ENCODE results near the gene MED10.
"Not testable (repeated sequence)": the region's sequence is repeated elsewhere in the genome, so short reads cannot be mapped to it uniquely, and the experiment has no call there.

The MED10 gene

GRCh38 chr5:6372251-6373080 is 5.9 kb downstream of the MED10 start:
- DNase-seq: no peak

DNA sequence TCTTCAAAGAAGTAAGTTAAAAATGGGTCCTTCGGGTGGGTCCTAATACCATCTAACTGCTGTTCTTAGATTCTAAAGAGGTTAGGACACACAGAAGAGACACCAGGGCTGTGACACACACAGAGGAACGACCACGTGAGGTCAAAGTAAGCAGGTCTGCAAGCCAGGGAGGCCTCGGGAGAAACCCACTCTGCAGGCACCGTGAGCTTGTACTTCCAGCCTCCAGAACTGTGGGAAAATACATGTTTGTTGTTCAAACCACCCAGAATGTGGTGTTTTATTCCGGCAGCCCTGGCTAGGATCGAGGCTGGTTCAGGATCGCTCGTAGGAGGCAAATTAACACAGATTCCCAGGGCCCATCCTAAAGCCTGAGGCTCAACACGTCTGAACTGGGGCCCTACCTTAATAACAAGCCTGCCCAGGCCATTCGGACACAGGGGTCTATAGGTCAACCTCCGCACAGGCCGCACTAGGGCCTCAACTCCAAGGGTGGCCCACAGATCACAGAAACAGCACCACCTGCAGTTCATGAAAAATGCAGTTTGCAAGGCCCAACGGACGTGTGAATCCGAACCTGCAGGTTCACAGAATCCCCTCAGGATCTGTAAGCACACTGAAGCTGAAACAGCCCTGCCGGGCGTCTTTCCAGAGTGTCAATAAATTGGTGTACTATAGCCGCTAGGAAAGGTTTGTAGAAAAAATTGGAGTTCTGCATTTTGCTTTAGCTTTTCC is 7.1 kb downstream of the MED10 start:
- DNase-seq: no peak

DNA sequence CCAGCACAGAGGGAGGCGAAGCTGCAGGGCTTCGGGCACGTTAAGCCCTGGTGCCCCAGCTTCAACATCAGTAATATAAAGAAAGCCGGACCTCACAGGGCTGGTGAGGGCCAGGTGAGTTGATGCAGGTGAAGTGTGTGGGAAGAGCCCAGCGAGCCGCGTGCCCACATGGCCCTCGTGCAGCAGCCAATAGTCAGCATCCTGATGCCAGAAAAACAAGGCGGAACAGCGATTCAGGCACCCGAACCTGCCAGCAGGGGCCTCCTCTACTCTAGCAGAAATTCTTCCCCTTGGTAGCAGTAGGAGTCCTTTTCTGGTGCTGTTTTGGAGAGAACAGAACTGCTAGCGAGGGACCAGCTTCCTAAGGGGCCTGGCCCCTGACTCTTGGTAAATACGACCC is 7.8 kb downstream of the MED10 start:
- no peak for DNase-seq

DNA sequence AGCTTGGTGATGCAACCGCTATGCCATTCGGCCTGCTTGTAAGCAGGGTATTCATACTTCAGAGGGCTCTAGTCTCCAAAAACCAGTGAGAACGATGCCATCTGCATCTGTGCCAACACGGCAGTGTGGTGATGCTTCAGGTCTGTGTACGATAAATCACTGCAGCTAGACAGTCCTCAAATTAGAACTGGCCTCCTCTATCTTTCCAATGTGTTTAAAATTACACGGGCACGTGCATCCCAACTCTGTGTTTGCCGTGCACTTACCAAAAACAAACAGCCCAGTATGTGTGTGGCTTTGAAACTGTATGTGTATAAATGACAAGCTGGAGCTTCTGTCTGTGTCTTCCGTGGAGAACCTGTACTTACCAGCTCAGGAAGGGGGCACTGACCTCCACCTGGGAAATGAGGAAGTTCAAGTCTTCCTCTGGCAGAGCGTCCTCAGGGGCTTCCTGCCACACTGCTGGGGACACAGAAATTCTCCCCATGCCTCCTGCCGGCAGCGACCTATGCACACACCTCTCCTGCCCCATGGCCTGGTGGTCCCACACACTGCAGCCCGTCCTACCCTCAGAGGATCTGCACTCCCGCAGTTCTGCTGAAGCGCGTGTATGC is 12.3 kb downstream of the MED10 start:
- no peak for DNase-seq

GRCh38 chr5:6365142-6365976 is 13.0 kb downstream of the MED10 start:
- DNase-seq: no peak

DNA sequence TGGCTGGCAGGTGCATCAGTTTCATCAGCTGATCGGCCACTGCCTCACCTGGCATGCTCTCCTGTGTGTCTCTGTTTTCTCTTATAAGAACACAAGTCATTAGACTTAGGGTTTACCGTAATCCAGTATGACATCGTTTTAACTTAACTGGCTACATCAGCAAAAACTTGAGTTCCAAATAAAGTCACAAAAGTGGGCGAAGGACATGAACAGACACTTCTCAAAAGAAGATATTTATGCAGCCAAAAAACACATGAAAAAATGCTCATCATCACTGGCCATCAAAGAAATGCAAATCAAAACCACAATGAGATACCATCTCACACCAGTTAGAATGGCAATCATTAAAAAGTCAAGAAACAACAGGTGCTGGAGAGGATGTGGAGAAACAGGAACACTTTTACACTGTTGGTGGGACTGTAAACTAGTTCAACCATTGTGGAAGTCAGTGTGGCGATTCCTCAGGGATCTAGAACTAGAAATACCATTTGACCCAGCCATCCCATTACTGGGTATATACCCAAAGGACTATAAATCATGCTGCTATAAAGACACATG is 14.8 kb downstream of the MED10 start:
- DNase-seq: not testable (repeated sequence)

DNA sequence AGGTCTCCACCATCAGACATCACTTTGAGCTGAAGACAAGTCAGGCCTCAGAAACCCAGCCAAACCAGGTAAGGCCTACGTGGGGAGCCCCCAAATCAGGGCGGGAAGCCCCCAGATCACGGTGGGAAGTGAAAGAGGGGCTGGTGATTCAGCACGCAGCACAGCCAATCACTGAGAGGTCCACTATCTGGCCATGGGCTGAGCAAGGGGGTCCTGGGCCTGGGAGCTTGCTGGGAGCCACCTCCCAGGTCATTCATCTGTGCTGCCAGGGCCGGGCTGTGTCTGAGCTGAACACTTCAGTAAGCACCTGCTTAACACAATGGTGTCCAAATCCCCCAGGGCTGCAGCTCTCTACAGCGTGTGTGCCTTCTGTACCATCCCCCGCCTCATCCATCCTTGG is 15.5 kb downstream of the MED10 start:
- DNase-seq: no peak

DNA sequence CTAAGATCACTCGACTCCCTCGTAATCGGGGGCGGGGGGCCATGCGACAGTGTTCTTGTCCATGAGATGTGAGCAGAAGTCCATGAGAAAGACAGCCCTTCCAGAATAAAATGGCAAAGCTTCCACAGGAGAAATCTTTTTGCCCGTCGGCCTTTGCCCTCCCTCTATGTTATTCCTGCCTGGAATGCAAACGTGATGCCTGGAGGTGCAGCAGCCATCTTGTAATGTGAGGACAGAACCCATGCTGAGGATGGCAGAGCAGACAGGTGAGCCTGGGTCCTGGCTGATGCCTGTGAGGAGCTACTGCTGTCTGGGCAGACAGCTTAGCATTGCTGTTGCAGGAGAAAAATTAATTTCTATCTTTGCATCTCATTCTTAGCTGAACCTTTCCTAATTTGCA is 17.2 kb downstream of the MED10 start:
- no peak for DNase-seq

DNA sequence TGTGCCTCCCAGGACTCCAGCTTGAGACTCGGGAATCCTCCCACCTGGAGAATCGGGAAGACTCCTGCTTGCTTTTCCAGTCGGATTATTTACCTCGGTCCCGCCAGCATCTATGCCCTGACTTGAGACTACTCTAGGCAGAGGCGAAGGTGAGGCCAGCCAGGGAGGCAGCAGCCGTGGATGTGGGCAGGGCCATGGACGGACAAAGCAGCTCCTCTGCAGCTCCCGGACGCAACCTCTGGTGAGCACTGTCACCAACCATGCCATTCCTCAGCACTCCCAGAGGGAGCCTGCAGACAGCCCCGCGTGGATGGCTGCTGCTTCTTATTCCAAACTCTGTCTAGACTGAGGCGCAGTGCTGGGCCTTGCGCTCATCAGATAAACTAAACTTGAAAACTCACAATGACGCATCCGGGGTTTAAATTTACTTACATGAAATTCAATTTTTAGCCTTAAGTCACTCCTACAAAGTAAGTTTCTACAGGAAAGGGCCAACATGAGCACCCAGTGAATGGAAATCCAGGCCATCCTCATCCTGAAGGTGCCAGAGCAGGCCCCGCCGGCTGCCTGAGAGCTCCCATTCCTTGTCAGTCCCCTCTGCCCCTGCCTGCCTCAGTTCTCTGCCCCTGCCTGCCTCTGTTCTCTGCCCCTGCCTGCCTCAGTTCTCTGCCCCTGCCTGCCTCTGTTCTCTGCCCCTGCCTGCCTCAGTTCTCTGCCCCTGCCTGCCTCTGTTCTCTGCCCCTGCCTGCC is 17.8 kb downstream of the MED10 start:
- no peak for DNase-seq

- DNase-seq: peak; percentile 23
Measured at GRCh38 chr5:6359555-6360322, 18.6 kb downstream of the MED10 start.

GRCh38 chr5:6358434-6358820 is 19.9 kb downstream of the MED10 start:
- no peak for DNase-seq

- DNase-seq: not testable (repeated sequence)
Measured at GRCh38 chr5:6357817-6358433, 20.4 kb downstream of the MED10 start.

DNA sequence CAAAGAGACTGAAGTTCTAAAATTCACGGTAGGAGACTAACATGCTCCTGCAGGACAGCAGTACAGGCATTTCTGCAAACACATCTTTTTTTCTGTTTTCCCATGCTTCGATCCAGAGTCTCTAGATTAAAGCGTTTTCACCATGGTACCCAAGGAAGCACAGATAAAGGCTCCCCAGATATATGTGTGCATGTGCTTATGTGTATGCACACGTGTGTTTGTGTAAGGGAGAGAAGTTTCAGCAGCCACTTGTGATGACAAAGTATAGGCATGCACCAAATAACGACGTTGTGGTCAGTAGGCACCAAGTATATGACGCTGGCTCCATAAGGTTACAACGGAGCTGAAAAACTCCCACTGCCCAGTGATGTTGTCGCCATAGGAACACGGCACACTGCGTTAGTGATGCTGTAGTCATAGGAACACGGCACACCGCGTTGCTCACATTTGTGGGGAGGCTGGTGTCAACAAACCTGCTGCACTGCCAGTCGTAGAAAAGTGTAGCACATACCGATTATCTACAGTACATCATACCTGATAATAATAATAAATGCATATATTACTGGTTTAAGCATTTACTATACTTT is 21.7 kb downstream of the MED10 start:
- no peak for DNase-seq

- DNase-seq: no peak
Measured at GRCh38 chr5:6355294-6355693, 23.1 kb downstream of the MED10 start.

- DNase-seq: no peak
Measured at GRCh38 chr5:6354848-6355247, 23.5 kb downstream of the MED10 start.

DNA sequence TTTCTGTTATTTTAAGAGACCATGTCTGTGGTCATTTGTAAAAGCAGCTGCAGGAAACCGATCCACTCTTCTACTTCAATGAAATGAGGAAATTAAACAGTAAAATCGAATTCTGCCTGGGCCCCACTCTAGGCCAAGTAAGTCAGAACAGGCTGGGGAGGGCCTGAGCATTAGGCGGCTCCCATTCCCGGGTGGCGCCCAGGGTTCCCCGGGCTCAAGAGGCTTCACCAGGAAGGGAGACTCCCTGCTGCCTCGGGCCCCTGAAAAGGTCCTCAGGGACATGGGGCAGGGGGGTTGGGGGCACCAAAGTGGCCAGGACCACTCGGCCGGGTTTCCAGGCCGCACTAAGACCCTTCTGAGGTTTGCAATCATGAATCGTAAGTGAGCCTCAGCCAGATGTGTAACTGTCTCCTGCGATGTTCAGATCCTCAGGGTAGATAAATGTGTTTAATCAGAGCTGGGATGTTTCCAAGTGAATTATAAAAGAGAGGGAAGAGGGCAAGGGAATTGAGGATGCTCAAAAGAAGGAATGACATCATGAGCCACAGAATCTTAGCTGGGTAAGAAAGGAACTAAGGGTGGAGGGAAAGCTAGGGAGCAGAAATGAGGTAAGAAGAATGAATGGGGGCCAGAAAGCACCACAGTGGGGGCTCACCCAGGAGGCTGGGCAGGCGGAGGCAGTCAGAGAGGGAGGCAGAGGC is 24.6 kb downstream of the MED10 start:
- no peak for DNase-seq

DNA sequence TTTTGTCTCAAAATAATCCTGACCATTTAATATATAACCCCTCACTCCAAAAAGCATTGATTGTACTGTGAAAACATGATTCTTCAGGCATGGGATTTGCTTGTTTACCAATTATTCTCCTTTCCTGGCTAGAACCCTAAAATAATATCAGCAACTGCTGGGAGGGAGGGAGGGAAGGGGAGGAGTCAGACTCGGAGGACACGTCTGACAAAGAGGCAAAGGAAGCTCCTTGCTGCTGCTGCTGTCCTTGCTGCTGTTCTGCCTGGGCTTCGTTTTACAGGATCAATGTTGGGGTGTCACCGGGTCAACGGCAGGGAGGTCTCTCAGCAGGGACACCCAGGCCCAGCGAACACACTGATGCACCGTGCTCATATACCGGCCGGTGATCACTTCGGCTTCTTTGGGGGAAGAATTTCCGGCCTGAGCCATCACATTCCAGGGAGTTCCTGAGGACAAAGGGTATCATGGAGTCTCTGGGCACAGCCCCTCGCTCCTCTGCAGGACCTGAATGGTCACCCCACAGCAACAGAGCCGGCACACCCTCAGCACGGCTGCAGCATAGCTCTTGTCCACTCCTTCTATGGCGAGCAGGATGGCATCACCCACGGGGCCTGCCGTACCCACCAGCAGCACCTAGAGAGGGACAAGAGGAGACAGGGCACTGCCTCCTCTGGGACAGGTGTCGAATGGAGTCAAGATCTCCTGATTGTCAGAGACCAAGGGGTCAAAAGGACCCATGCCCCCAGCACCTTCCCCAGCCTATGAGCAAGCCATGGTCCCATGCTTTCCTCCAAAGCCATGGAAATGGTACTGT is 27.9 kb downstream of the MED10 start:
- DNase-seq: no peak

DNA sequence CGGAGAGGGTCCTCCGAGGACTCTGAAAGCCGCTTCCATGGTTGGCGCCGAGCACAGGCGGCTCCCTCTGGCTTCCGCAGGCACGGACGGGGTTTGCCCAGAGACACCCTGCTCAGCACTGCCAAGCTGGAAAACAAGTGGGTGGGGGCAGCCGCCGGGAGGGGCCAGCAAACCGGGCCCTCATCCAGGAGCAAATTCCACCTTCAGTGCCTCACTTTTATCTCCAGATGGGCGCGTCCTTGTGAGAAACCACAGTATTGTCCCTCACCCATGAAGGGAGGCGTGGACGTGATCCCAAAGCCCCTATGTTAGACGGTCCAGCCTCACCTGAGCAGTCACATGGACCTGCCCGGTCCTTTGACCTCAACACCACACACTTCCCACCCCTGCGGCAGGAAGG is 29.0 kb downstream of the MED10 start:
- DNase-seq: no peak

All from activated CD4-positive, alpha-beta T cell treated with anti-CD3 and anti-CD28 coated beads, Interleukin-2, Interleukin-6, amounts not matched to agents 100 ng/mL and 50 ng/mL, durations not matched to agents 16 hours and 8 hours (primary cell).